HG03521 (cell line): Measurements from ENCODE around the gene GNB1.
"Not testable (repeated sequence)": the region's sequence is repeated elsewhere in the genome, so short reads cannot be mapped to it uniquely, and the experiment has no call there.

Experiments
- ATAC-seq: cut with Tn5 transposase; IDR thresholded peaks from one replicate; pipeline ENCODE4 v1.9.1; 2021; ENCODE audit warnings: mild to moderate bottlenecking, moderate library complexity; ENCODE audit not compliant: unreplicated experiment

The GNB1 gene

GRCh38 chr1:1892079-1892762 lies 1.3 kb upstream of the GNB1 start:
- no peak for ATAC-seq

- ATAC-seq, result no peak
These were observed 627 bp upstream of the GNB1 start for GRCh38 chr1:1891349-1892078.

GRCh38 chr1:1889847-1890505 lies 911 bp downstream of the GNB1 start:
- ATAC-seq, result peak; percentile 37

- no peak for ATAC-seq
These were observed 1.7 kb downstream of the GNB1 start for GRCh38 chr1:1889090-1889750.

GRCh38 chr1:1883890-1884289 lies 7.0 kb downstream of the GNB1 start:
- not testable (repeated sequence) for ATAC-seq

GRCh38 chr1:1883092-1883873 lies 7.6 kb downstream of the GNB1 start:
- no peak for ATAC-seq

- ATAC-seq, result no peak
These were observed 9.2 kb downstream of the GNB1 start for GRCh38 chr1:1881727-1882126.

GRCh38 chr1:1880617-1881312 lies 10.1 kb downstream of the GNB1 start:
- no peak for ATAC-seq

- ATAC-seq, result no peak
These were observed 10.9 kb downstream of the GNB1 start for GRCh38 chr1:1879942-1880341.

GRCh38 chr1:1877865-1878436 lies 12.9 kb downstream of the GNB1 start:
- no peak for ATAC-seq

- no peak for ATAC-seq
These were observed 14.5 kb downstream of the GNB1 start for GRCh38 chr1:1876335-1876930.

- no peak for ATAC-seq
These were observed 15.0 kb downstream of the GNB1 start for GRCh38 chr1:1875932-1876331.

GRCh38 chr1:1874901-1875300 lies 16.0 kb downstream of the GNB1 start:
- ATAC-seq, result no peak

GRCh38 chr1:1873186-1873585 lies 17.7 kb downstream of the GNB1 start:
- no peak for ATAC-seq

GRCh38 chr1:1872329-1872994 lies 18.4 kb downstream of the GNB1 start:
- no peak for ATAC-seq

- ATAC-seq, result no peak
These were observed 21.4 kb downstream of the GNB1 start for GRCh38 chr1:1869469-1869868.

GRCh38 chr1:1867164-1867563 lies 23.7 kb downstream of the GNB1 start:
- ATAC-seq, result no peak

- ATAC-seq, result no peak
These were observed 27.9 kb downstream of the GNB1 start for GRCh38 chr1:1862905-1863547.
